ENCODE results near the gene LUC7L2. TPM values are rescaled to one million over a fixed set of nuclear protein-coding genes. Genes with fewer than 3 reads are reported as not detected.

LUC7L2 gene
- total and polyA plus RNA-seq, 4 donors: 43.4 to 96.9 (median 75.5) TPM

DNA sequence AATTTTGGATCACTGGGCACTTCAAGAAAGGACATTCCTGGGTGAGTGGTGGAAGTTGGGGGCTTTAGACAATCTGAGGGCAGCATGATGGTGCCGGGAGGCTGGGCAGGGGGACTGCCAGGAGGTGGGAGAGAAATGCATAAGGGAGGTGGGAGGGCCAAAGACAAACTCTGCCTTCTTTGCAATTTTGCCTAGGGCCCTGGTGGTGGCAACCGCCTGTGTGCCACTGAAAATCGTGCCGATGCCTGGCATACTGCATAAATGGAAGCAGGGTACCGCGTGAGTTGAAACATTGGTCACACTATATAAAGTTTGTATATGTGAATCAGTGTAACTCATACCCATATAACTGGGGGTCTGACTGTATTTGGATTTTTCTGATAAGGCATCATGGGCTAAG, 3.3 kb downstream of the LUC7L2 start:
- H3K4me1 ChIP-seq (ENCODE audit: control insufficient read depth, insufficient read depth, low read length): peaks cover 13% of the 10 kb centered on the region

DNA sequence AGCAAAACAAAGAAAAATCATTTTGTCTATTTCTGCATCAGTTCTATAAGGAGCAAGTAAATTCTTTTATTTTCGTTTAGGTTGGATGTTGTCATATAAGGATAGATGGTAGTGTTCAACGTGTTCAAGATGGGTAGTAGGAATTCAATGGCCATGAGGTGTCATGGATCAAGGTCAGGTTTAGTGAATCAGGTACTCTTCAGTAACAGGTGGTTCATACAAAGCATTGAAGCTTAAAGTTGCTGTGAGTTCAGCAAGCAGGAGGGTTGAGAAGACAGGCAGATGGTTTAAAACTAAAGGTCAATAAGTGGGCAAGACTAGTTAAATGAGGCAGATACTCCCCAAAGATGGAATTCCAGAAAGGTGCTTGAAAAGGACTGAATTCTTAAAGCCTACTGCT, 5.6 kb downstream of the LUC7L2 start:
- peaks cover 6% of the 10 kb centered on the region for H3K4me1 ChIP-seq (ENCODE audit: control insufficient read depth, insufficient read depth, low read length)
- no peaks in the 10 kb centered on the region for H3K27me3 ChIP-seq (ENCODE audit: control insufficient read depth, insufficient read depth, low read length)
- no peaks in the 10 kb centered on the region for H3K9me3 ChIP-seq (ENCODE audit: control insufficient read depth, insufficient read depth, low read length)
- DNase-seq (ENCODE audit: low read depth in 4 of 6, low spot score in 6 of 6): no peak
- 73% methylated on average over 2 of the region's 2 CpGs for WGBS (ENCODE audit: insufficient coverage)
- no peaks in the 10 kb centered on the region for H3K36me3 ChIP-seq (ENCODE audit: control insufficient read depth, insufficient read depth, low read length)
- no peak overlapping the region for H3K27ac ChIP-seq (ENCODE audit: low read depth, low read length)
- no peak overlapping the region for H3K4me3 ChIP-seq (ENCODE audit: low read depth, low read length)

More for the DNA sequence above, 3.3 kb downstream of the LUC7L2 start:
- H3K27me3 ChIP-seq (ENCODE audit: control insufficient read depth, insufficient read depth, low read length): no peaks in the 10 kb centered on the region
- H3K27ac ChIP-seq (ENCODE audit: low read depth, low read length): no peak overlapping the region
- no peak for DNase-seq (ENCODE audit: low read depth in 4 of 6, low spot score in 6 of 6)
- WGBS (ENCODE audit: insufficient coverage): 43% methylated on average over 1 of the region's 6 CpGs
- H3K9me3 ChIP-seq (ENCODE audit: control insufficient read depth, insufficient read depth, low read length): no peaks in the 10 kb centered on the region
- no peak overlapping the region for H3K4me3 ChIP-seq (ENCODE audit: low read depth, low read length)
- no peaks in the 10 kb centered on the region for H3K36me3 ChIP-seq (ENCODE audit: control insufficient read depth, insufficient read depth, low read length)

DNA sequence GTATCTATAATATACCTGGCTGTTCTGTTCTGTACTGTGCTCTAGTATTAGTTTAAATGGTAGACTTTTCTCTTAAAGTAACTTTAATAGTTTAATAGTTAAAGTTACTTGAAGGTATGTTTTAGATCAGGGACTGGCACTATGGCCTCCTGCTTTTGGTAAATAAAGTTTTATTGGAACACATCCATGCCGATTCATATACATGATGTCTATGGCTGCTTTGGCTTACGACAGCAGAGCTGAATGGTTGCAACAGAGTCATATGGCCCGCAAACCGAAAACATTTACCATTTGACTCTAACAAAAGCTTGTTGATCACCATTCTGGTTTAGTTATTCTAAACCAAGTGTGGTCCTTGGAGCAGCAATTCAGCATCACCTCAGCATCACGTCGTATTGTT, 6.7 kb downstream of the LUC7L2 start:
- H3K27me3 ChIP-seq (ENCODE audit: control insufficient read depth, insufficient read depth, low read length): no peaks in the 10 kb centered on the region
- no peak for DNase-seq (ENCODE audit: low read depth in 4 of 6, low spot score in 6 of 6)
- no peaks in the 10 kb centered on the region for H3K9me3 ChIP-seq (ENCODE audit: control insufficient read depth, insufficient read depth, low read length)
- no peak overlapping the region for H3K4me3 ChIP-seq (ENCODE audit: low read depth, low read length)
- H3K36me3 ChIP-seq (ENCODE audit: control insufficient read depth, insufficient read depth, low read length): no peaks in the 10 kb centered on the region
- no peak overlapping the region for H3K27ac ChIP-seq (ENCODE audit: low read depth, low read length)
- peaks cover 9% of the 10 kb centered on the region for H3K4me1 ChIP-seq (ENCODE audit: control insufficient read depth, insufficient read depth, low read length)
- WGBS (ENCODE audit: insufficient coverage): 100% methylated on average over 3 of the region's 6 CpGs

DNA sequence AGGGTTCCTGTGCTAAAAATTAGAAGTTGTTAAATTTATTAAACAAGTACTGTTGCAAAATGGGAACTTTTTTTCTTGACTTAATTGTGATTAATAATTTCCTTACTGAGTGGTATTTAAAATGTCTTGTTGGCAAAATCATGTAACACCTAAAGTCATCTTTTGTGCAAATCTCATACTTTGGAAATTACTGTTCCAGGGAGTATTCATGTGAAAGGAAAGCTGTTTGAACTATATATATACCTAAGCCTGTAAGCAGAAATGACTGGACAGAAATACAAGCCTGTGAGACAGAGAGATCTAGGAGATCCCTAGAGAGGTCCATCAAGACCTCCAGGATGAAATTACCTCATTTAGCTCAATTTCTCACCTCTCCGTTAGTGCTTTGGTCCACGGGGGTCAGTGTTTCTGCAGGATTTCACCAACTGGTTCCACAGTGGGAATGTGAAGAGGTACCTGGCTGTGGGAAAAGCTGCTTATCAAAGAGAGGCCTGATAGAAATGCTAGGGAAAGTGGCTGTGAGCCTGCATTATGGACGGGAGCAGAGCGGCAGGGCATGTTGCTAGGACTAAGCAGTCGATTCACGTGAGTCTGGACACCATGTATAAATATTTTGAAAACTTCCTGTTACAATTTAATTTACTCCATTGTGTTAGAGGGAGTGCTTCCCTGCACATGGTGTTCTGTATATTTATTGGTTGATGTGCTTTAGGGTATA, 7.9 kb downstream of the LUC7L2 start:
- Histone ChIP-seq H3K9me3 (ENCODE audit: control insufficient read depth, insufficient read depth, low read length) (no peaks in the 10 kb centered on the region), H3K27ac (ENCODE audit: low read depth, low read length) (no peak overlapping the region), H3K4me1 (ENCODE audit: control insufficient read depth, insufficient read depth, low read length) (peaks cover 9% of the 10 kb centered on the region), H3K27me3 (ENCODE audit: control insufficient read depth, insufficient read depth, low read length) (no peaks in the 10 kb centered on the region), H3K4me3 (ENCODE audit: low read depth, low read length) (no peak overlapping the region), H3K36me3 (ENCODE audit: control insufficient read depth, insufficient read depth, low read length) (no peaks in the 10 kb centered on the region)
- no CpG with 5 or more reads among the region's 6 CpGs for WGBS (ENCODE audit: insufficient coverage)
- no peak for DNase-seq (ENCODE audit: low read depth in 4 of 6, low spot score in 6 of 6)

DNA sequence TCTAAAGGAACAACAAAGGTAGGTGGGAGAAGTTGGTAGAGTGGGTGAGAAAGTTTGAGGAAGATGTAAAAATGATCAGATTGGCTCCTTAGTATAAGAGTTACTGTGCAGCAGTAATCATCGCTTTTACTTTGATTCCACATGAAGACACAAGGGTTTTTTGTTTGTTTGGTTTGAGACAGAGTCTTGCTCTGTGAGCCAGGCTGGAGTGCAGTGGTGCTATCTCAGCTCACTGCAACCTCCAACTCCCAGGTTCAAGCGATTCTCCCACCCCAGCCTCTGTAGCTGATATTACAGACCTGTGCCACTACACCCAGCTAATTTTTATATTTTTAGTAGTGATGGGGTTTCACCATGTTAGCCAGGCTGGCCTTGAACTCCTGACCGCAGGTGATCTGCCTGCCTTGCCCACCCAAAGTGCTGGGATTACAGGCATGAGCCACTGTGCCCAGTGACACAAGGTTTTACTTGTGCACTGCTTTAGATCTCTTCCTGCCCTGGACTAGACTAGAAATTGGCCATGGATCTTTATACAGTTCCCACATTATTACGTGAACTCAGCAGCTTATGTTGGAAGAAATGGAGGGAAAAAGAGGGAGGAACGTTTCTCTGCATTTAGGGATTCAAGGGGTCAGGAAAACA, 10.7 kb downstream of the LUC7L2 start:
- 88% methylated on average over 1 of the region's 5 CpGs for WGBS (ENCODE audit: insufficient coverage)
- Histone ChIP-seq H3K27ac (ENCODE audit: low read depth, low read length) (no peak overlapping the region), H3K9me3 (ENCODE audit: control insufficient read depth, insufficient read depth, low read length) (no peaks in the 10 kb centered on the region), H3K27me3 (ENCODE audit: control insufficient read depth, insufficient read depth, low read length) (no peaks in the 10 kb centered on the region), H3K4me3 (ENCODE audit: low read depth, low read length) (no peak overlapping the region), H3K4me1 (ENCODE audit: control insufficient read depth, insufficient read depth, low read length) (peaks cover 5% of the 10 kb centered on the region), H3K36me3 (ENCODE audit: control insufficient read depth, insufficient read depth, low read length) (no peaks in the 10 kb centered on the region)
- DNase-seq (ENCODE audit: low read depth in 4 of 6, low spot score in 6 of 6): no peak

DNA sequence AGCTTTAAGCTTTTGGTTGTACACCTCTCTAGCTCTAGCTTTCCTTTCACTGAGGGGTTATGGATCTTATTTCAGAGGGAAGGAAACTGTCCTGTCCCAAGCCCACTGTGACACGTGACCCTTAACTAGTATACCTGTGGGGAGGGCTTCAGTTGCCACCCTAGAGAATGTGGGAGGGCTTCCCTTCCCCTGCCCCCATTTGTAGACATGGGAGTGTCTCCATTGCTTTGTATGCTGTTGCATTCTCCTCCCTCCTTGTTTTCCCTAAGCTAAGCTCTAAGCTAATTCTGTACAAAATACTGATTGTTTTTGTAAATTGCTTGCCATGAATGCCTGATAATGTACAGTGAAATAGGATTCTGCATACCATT, 11.2 kb downstream of the LUC7L2 start:
- H3K36me3 ChIP-seq (ENCODE audit: control insufficient read depth, insufficient read depth, low read length): no peaks in the 10 kb centered on the region
- H3K9me3 ChIP-seq (ENCODE audit: control insufficient read depth, insufficient read depth, low read length): no peaks in the 10 kb centered on the region
- H3K27me3 ChIP-seq (ENCODE audit: control insufficient read depth, insufficient read depth, low read length): no peaks in the 10 kb centered on the region
- WGBS (ENCODE audit: insufficient coverage): no CpG with 5 or more reads among the region's 1 CpG
- no peak overlapping the region for H3K4me3 ChIP-seq (ENCODE audit: low read depth, low read length)
- peaks cover 5% of the 10 kb centered on the region for H3K4me1 ChIP-seq (ENCODE audit: control insufficient read depth, insufficient read depth, low read length)
- no peak overlapping the region for H3K27ac ChIP-seq (ENCODE audit: low read depth, low read length)
- DNase-seq (ENCODE audit: low read depth in 4 of 6, low spot score in 6 of 6): no peak

DNA sequence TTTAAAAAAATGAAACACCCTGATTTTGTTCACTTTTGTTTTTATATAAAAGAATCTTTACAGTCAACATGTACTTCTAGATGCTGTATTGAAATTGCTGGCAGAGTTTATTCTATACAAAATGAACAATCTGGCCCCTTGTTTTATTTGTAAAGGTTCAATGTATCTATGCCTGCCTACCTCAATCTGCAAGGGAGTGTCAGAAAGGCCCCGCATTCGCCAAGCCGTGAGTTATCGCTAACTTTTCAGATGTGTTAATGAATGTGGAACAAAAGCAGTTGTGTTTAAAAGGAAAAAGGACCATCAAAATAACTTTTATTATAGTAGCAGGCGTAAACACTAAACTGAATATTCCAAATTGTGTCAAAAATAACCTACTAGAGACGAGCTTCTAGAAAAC, 14.6 kb downstream of the LUC7L2 start:
- Histone ChIP-seq H3K4me3 (ENCODE audit: low read depth, low read length) (no peak overlapping the region), H3K9me3 (ENCODE audit: control insufficient read depth, insufficient read depth, low read length) (no peaks in the 10 kb centered on the region), H3K36me3 (ENCODE audit: control insufficient read depth, insufficient read depth, low read length) (peaks cover 14% of the 10 kb centered on the region), H3K27ac (ENCODE audit: low read depth, low read length) (no peak overlapping the region), H3K4me1 (ENCODE audit: control insufficient read depth, insufficient read depth, low read length) (peaks cover 5% of the 10 kb centered on the region), H3K27me3 (ENCODE audit: control insufficient read depth, insufficient read depth, low read length) (no peaks in the 10 kb centered on the region)
- DNase-seq (ENCODE audit: low read depth in 4 of 6, low spot score in 6 of 6): no peak
- WGBS (ENCODE audit: insufficient coverage): no CpG with 5 or more reads among the region's 6 CpGs

DNA sequence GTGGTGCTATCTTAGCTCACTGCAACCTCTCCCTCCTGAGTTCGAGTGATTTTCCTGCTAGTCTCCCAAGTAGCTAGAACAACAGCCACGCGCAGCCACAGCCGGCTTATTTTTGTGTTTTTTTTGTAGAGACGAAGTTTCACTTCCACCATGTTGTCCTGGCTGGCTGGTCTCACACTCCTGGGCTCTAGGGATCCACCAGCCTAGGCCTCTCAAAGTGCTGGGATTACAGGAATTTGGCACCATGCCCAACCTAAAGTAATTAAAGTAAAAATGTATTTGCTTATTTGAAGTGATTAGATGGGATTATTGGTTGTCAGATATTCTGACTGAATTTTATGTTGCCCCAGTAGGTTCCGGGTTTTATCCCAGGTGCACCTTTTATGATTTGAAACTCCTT, 22.7 kb downstream of the LUC7L2 start:
- Histone ChIP-seq H3K27me3 (ENCODE audit: control insufficient read depth, insufficient read depth, low read length) (no peaks in the 10 kb centered on the region), H3K9me3 (ENCODE audit: control insufficient read depth, insufficient read depth, low read length) (no peaks in the 10 kb centered on the region), H3K4me3 (ENCODE audit: low read depth, low read length) (no peak overlapping the region), H3K27ac (ENCODE audit: low read depth, low read length) (no peak overlapping the region), H3K36me3 (ENCODE audit: control insufficient read depth, insufficient read depth, low read length) (peaks cover 35% of the 10 kb centered on the region), H3K4me1 (ENCODE audit: control insufficient read depth, insufficient read depth, low read length) (no peaks in the 10 kb centered on the region)
- WGBS (ENCODE audit: insufficient coverage): 100% methylated on average over 1 of the region's 6 CpGs
- no peak for DNase-seq (ENCODE audit: low read depth in 4 of 6, low spot score in 6 of 6)

DNA sequence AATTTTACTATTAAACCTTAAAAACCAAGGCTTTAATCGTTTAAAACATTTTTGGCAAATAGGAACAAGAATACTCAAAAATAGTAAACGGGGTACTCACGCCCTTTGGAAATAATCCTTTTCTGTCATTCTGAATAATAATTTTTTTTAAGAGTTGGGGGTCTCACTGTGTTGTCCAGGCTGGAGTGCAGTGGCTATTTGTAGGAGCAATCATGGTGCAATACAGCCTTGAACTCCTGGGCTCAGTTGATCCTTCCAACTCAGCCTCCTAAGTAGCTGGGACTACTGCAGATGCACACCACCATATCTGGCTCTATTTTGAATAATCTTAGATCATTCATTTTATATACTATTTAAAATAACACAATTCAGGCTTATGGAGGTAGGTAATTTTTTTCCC, 24.9 kb downstream of the LUC7L2 start:
- Histone ChIP-seq H3K27me3 (ENCODE audit: control insufficient read depth, insufficient read depth, low read length) (no peaks in the 10 kb centered on the region), H3K9me3 (ENCODE audit: control insufficient read depth, insufficient read depth, low read length) (no peaks in the 10 kb centered on the region), H3K4me1 (ENCODE audit: control insufficient read depth, insufficient read depth, low read length) (no peaks in the 10 kb centered on the region), H3K36me3 (ENCODE audit: control insufficient read depth, insufficient read depth, low read length) (peaks cover 27% of the 10 kb centered on the region), H3K4me3 (ENCODE audit: low read depth, low read length) (no peak overlapping the region), H3K27ac (ENCODE audit: low read depth, low read length) (no peak overlapping the region)
- WGBS (ENCODE audit: insufficient coverage): no CpG with 5 or more reads among the region's 3 CpGs
- DNase-seq (ENCODE audit: low read depth in 4 of 6, low spot score in 6 of 6): no peak

DNA sequence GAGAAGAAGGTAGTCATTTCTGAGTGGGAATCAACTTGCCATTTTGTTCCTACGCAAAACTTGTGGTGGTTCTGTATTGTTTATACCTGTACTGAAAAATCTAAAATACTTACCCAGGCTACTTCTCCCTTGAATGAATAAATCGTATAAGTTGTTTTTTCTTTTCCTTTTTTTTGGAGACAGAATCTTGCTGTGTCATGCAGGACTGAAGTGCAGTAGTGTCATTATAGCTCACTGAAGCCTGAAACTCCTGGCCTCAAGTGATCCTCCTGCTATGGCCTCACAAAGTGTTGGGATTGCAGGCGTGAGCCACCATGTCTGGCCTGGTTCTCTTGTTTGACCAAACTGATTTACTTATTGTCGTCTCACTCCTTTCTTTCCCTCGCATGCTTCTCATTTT, 27.9 kb downstream of the LUC7L2 start:
- 87% methylated on average over 3 of the region's 5 CpGs for WGBS (ENCODE audit: insufficient coverage)

More for the DNA sequence above, 27.9 kb downstream of the LUC7L2 start:
- Histone ChIP-seq H3K27me3 (ENCODE audit: control insufficient read depth, insufficient read depth, low read length) (no peaks in the 10 kb centered on the region), H3K4me1 (ENCODE audit: control insufficient read depth, insufficient read depth, low read length) (no peaks in the 10 kb centered on the region), H3K36me3 (ENCODE audit: control insufficient read depth, insufficient read depth, low read length) (peaks cover 14% of the 10 kb centered on the region), H3K9me3 (ENCODE audit: control insufficient read depth, insufficient read depth, low read length) (no peaks in the 10 kb centered on the region), H3K27ac (ENCODE audit: low read depth, low read length) (no peak overlapping the region), H3K4me3 (ENCODE audit: low read depth, low read length) (no peak overlapping the region)
- DNase-seq (ENCODE audit: low read depth in 4 of 6, low spot score in 6 of 6): no peak
